SU-DHL-6 (cell line): Measurements from ENCODE around the gene OXLD1.

Experiments
- H2AFZ ChIP-seq: fragments of 200-600 bp; sonication (generic); 2 replicates; pipeline ENCODE4 v1.6.1; 2014; ENCODE audit warnings: low read depth, mild to moderate bottlenecking, moderate library complexity, mixed read lengths, antibody characterized with exemption, low read length; ENCODE audit not compliant: severe bottlenecking
- H3F3A ChIP-seq: fragments of 200-600 bp; shearing (Covaris generic); 2 replicates; pipeline ENCODE4 v1.6.0; 2016; ENCODE audit warnings: antibody characterized with exemption, mild to moderate bottlenecking; ENCODE audit not compliant: insufficient read depth
- H3K27ac ChIP-seq: fragments of 200-600 bp; sonication (generic); 2 replicates; pipeline ENCODE4 v1.5.1; 2016; ENCODE audit warnings: low read depth, mild to moderate bottlenecking, low read length, moderate library complexity, mixed read lengths
- H3K27me3 ChIP-seq: fragments of 200-600 bp; sonication (generic), shearing (Covaris generic); 2 replicates; pipeline ENCODE4 v1.6.0; 2014; ENCODE audit warnings: mild to moderate bottlenecking, low read length
- H3K36me3 ChIP-seq: fragments of 200-600 bp; sonication (generic); 2 replicates; pipeline ENCODE4 v1.6.1; 2014; ENCODE audit warnings: mild to moderate bottlenecking, low read length, mixed read lengths
- H3K4me2 ChIP-seq: fragments of 300-600, 200-600 bp; shearing (Covaris generic), sonication (generic); 2 replicates; pipeline ENCODE4 v1.6.0; 2014; ENCODE audit warnings: low read length, low read depth, mild to moderate bottlenecking; ENCODE audit not compliant: poor library complexity, severe bottlenecking
- H3K4me3 ChIP-seq: fragments of 200-600 bp; sonication (generic); 2 replicates; pipeline ENCODE4 v1.5.1; 2014; ENCODE audit warnings: antibody characterized with exemption, low read length, mild to moderate bottlenecking, mixed read lengths; ENCODE audit not compliant: insufficient read depth, poor library complexity, severe bottlenecking
- H3K79me2 ChIP-seq: fragments of 200-600 bp; sonication (generic); 2 replicates; pipeline ENCODE4 v1.6.1; 2014; ENCODE audit warnings: mild to moderate bottlenecking, low read length, moderate library complexity; ENCODE audit not compliant: insufficient read depth
- H3K9ac ChIP-seq: fragments of 200-600 bp; sonication (generic); 2 replicates; pipeline ENCODE4 v1.7.0; 2014; ENCODE audit warnings: mild to moderate bottlenecking, low read length
- H3K9me2 ChIP-seq: fragments of 200-600 bp; sonication (generic); replicated peaks from 2 replicates; pipeline ENCODE4 v1.6.1; 2014; ENCODE audit warnings: low read length; ENCODE audit not compliant: insufficient read depth
- H3K9me3 ChIP-seq: fragments of 200-600 bp; sonication (generic); 2 replicates; pipeline ENCODE4 v1.6.1; 2014; ENCODE audit warnings: low read length, mixed read lengths; ENCODE audit not compliant: insufficient read depth
- H4K20me1 ChIP-seq: fragments of 200-600 bp; sonication (generic); 2 replicates; pipeline ENCODE4 v1.6.1; 2014; ENCODE audit warnings: low read depth, mild to moderate bottlenecking, antibody characterized with exemption, low read length, moderate library complexity, mixed read lengths
- EZH2phosphoT487 ChIP-seq: fragments of 200-600 bp; sonication (generic), shearing (Covaris generic); conservative IDR thresholded peaks from 2 replicates; pipeline ENCODE4 v1.6.1; 2018; ENCODE audit warnings: mild to moderate bottlenecking, antibody characterized with exemption, low read length, moderate library complexity, mixed read lengths
- TF ChIP-seq, protein P1 (sequence below): fragments of 200-600 bp; sonication (generic); IDR thresholded peaks from one replicate; pipeline ENCODE4 v1.5.1; 2017; ENCODE audit warnings: antibody characterized with exemption, mild to moderate bottlenecking, low read length, moderate library complexity; ENCODE audit not compliant: insufficient read depth, poor library complexity, severe bottlenecking

OXLD1 gene

DNA sequence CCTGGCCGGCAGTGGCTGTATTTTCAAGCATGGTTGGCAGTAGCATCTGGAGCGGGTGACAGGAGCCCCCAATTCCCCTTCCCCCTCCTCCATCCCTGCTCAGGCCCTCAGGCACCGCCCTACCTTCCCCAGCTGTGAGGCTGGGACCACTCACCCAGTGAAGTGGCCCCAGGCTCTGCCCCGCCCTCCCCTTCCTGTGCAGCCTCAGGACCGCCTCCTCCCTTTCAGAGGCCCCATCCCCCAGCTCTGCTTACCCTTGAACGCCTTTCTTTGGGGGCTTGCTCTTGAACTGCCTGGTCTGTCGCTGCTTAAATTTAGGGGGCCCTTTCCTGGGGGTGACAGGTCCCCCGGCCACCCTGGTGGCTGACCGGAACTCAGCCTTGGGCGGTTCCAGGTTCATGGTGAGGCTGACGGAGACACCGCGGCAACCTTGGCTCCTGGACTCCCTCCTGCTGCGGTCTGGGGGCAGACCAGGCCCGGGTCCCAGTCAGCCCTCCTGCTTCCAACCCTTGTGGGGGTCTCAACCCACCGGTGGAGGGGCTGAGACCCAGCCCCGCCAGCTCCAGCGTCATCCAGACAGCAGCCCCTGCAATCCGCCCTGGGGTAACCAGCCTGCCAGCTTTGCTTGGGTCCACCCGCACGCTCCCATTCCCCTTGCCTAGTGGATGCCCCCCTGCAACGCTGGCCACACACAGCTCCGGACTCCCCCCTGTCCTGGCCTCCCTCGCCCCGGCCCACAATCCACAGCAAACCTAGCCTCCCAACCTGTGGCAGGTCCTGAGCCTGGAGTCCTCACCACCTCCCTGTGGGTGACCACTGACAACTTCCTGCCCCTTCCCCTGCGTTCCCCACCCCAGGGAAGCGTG, 13.3 kb downstream of the OXLD1 start:
- H3K4me3 ChIP-seq: no peak overlapping the region
- H3K9ac ChIP-seq: no peak overlapping the region
- H3K27ac ChIP-seq: no peak overlapping the region
- no peak for TF ChIP-seq EZH2phosphoT487
- TF ChIP-seq, protein P1, sequence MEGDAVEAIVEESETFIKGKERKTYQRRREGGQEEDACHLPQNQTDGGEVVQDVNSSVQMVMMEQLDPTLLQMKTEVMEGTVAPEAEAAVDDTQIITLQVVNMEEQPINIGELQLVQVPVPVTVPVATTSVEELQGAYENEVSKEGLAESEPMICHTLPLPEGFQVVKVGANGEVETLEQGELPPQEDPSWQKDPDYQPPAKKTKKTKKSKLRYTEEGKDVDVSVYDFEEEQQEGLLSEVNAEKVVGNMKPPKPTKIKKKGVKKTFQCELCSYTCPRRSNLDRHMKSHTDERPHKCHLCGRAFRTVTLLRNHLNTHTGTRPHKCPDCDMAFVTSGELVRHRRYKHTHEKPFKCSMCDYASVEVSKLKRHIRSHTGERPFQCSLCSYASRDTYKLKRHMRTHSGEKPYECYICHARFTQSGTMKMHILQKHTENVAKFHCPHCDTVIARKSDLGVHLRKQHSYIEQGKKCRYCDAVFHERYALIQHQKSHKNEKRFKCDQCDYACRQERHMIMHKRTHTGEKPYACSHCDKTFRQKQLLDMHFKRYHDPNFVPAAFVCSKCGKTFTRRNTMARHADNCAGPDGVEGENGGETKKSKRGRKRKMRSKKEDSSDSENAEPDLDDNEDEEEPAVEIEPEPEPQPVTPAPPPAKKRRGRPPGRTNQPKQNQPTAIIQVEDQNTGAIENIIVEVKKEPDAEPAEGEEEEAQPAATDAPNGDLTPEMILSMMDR: no peak
- no peaks in the 10 kb centered on the region for H4K20me1 ChIP-seq
- H2AFZ ChIP-seq: no peak overlapping the region
- no peak overlapping the region for H3K4me2 ChIP-seq
- H3K9me3 ChIP-seq: no peaks in the 10 kb centered on the region
- no peaks in the 10 kb centered on the region for H3K36me3 ChIP-seq
- H3K9me2 ChIP-seq: no peaks in the 10 kb centered on the region
- H3K27me3 ChIP-seq: no peaks in the 10 kb centered on the region
- H3F3A ChIP-seq: no peaks in the 10 kb centered on the region
- H3K79me2 ChIP-seq: no peaks in the 10 kb centered on the region

- no peak overlapping the region for H2AFZ ChIP-seq
- H3K27ac ChIP-seq: no peak overlapping the region
- TF ChIP-seq, protein P1: no peak
- no peak for TF ChIP-seq EZH2phosphoT487
- H3K79me2 ChIP-seq: no peaks in the 10 kb centered on the region
- no peak overlapping the region for H3K4me3 ChIP-seq
- H3K9me3 ChIP-seq: no peaks in the 10 kb centered on the region
- H4K20me1 ChIP-seq: no peaks in the 10 kb centered on the region
- H3K4me2 ChIP-seq: no peak overlapping the region
- H3K27me3 ChIP-seq: no peaks in the 10 kb centered on the region
- no peaks in the 10 kb centered on the region for H3F3A ChIP-seq
- H3K36me3 ChIP-seq: no peaks in the 10 kb centered on the region
- H3K9ac ChIP-seq: no peak overlapping the region
- no peaks in the 10 kb centered on the region for H3K9me2 ChIP-seq
Observed at GRCh38 chr17:81651692-81652091, 14.7 kb downstream of the OXLD1 start.

GRCh38 chr17:81650951-81651350, 15.5 kb downstream of the OXLD1 start:
- H3K4me3 ChIP-seq: no peak overlapping the region
- TF ChIP-seq EZH2phosphoT487: no peak
- TF ChIP-seq, protein P1: no peak
- no peaks in the 10 kb centered on the region for H4K20me1 ChIP-seq
- H3K9me2 ChIP-seq: no peaks in the 10 kb centered on the region
- no peaks in the 10 kb centered on the region for H3K36me3 ChIP-seq
- no peak overlapping the region for H2AFZ ChIP-seq
- H3K9ac ChIP-seq: no peak overlapping the region
- H3K9me3 ChIP-seq: no peaks in the 10 kb centered on the region
- H3K4me2 ChIP-seq: no peak overlapping the region
- H3K79me2 ChIP-seq: no peaks in the 10 kb centered on the region
- no peaks in the 10 kb centered on the region for H3F3A ChIP-seq
- H3K27ac ChIP-seq: no peak overlapping the region
- H3K27me3 ChIP-seq: no peaks in the 10 kb centered on the region
